Germinal center (tissue), 1 donor: Measurements from ENCODE around the gene IFI35.
"Not testable (repeated sequence)": the region's sequence is repeated elsewhere in the genome, so short reads cannot be mapped to it uniquely, and the experiment has no call there.

ENCODE experiments used
- DNase-seq: peaks from one replicate; pipeline ENCODE4 v3.0.0; 2012; ENCODE audit warnings: mixed read lengths, low spot score

IFI35 gene

GRCh38 chr17:43024407-43025289 is 18.1 kb downstream of the IFI35 start, which contains the start of gene RND2:
Gene RND2 (plus strand): TSS chr17:43025231. CDS start chr17:43025348, 117 bp downstream.
- peak; percentile 86 for DNase-seq

DNA sequence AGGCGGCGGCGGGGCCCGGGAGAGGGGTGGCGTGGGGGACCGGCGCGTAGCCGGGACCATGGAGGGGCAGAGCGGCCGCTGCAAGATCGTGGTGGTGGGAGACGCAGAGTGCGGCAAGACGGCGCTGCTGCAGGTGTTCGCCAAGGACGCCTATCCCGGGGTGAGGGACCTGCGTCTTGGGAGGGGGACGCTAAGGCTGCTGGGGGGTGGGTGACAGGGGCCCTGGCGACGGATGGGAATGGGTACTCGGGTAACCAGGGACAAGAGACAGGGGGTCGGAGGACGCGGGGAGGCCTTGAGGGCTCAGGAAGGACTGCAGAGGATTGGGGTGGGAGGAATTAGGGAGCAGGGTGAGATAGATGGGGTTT is 18.7 kb downstream of the IFI35 start:
- DNase-seq = no peak

GRCh38 chr17:43025766-43026537 is 19.4 kb downstream of the IFI35 start:
- DNase-seq = no peak

- peak; percentile 19 for DNase-seq
These were observed 20.0 kb downstream of the IFI35 start for GRCh38 chr17:43026595-43026994.

- DNase-seq = no peak
These were observed 20.8 kb downstream of the IFI35 start for GRCh38 chr17:43027091-43028032.

DNA sequence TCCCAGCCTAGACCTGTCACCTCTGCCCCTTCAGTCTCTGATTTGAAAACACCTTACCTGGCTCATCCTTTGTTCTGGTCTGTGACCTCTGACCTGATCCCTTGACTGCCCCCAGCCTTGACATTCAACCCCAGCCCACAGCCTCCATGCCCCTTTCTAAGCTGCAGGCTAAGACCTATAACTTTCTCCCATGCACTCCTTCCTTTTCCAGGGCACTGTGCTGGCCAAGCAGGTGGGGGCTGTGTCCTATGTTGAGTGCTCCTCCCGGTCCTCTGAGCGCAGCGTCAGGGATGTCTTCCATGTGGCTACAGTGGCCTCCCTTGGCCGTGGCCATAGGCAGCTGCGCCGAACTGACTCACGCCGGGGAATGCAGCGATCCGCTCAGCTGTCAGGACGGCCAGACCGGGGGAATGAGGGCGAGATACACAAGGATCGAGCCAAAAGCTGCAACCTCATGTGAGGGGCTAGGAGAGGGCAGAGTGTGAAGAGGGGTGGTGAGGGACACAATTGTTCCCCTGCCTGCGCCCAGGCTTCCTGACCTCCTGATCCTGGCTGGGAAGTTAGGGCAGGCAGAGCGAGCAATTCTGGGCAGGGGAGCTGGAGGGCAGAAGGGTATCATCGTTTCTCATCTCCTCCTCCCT is 21.8 kb downstream of the IFI35 start:
- no peak for DNase-seq

DNA sequence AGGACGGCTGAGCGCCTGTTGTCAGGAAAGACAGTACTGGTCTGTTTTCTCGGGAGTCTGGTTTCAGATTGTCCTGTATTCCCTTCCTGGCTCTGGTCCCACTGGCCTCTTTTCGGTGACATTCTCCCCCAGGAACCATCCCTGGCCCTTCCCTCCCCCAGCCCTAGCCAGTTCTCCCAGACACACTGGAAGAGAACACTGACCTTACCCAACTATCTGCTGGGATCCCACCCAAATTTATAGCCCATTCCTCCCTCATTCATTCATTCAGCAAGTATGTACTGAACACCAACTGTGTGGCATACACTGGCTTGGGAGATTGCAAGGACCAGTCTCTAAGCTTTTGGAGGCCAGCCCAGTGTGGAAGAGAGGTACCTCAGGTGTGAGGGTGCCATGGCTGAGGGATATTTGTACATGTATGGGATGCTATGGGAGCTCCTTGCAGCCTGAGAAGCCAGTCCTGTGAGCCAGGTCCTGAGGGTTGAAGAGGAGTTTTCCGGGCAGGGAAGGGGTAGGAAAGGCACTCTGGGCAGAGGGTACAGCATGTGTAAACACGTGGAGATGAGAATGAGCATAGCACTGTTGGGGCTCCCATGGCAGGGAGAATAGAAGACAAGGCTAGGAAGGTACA is 23.7 kb downstream of the IFI35 start:
- no peak for DNase-seq

- DNase-seq = no peak
These were observed 25.1 kb downstream of the IFI35 start for GRCh38 chr17:43031666-43032065.

- no peak for DNase-seq
These were observed 27.6 kb downstream of the IFI35 start for GRCh38 chr17:43033948-43034881.

GRCh38 chr17:43034894-43035293 is 28.3 kb downstream of the IFI35 start:
- no peak for DNase-seq

GRCh38 chr17:43039646-43040045 is 33.1 kb downstream of the IFI35 start:
- no peak for DNase-seq

DNA sequence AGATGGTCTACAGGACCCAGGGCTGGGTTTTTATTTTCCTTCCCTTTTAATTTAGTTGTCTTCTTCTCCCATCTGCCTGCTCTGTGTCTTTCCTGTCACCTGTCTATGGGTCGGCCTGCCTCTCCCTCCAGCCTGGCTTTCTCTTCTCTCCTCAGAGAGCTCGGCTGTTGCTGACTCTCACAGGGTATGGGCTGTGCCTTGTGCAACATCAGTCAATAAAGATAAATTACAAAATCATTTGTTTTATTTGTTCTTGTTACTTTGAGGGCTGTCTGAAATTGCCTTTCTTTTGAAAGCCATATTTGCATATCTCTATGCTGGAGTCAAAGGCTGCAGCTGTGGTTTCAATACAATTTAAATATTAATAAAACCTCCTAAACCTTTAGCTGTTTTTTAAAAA is 34.1 kb downstream of the IFI35 start:
- no peak for DNase-seq

DNA sequence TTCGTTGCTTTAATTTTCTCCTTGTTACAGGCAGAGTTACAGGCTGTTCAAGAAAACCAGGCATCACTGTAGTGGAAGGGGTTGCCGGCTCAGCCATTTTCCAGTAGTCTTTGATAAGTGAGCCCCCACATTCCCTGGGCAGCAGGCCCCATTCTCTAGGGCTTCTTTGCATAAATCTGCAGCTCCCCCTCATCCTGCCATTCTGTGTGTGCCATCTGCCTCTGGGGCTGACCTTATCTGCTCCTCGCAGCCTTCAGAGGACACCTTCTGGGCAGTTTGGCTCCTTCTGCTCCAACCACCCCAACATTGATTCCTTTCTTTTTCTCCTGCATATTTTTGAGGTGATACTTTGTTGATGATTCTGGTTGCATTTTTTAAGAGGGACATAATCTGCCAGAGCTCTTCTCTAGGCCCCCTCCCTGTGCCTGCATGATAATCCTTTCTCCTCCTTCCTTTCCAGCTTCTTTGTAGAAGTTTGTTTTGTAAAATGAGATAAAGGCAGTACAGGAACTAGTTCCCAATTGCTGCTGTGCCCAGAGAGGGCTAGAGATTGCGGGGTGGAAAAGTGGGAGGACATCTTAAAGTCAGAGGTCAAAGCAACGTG is 35.5 kb downstream of the IFI35 start:
- DNase-seq = no peak

- DNase-seq = no peak
These were observed 36.7 kb downstream of the IFI35 start for GRCh38 chr17:43043307-43043706.

GRCh38 chr17:43044024-43044423 is 37.4 kb downstream of the IFI35 start:
- no peak for DNase-seq

- no peak for DNase-seq
These were observed 45.4 kb downstream of the IFI35 start for GRCh38 chr17:43051969-43052368.

DNA sequence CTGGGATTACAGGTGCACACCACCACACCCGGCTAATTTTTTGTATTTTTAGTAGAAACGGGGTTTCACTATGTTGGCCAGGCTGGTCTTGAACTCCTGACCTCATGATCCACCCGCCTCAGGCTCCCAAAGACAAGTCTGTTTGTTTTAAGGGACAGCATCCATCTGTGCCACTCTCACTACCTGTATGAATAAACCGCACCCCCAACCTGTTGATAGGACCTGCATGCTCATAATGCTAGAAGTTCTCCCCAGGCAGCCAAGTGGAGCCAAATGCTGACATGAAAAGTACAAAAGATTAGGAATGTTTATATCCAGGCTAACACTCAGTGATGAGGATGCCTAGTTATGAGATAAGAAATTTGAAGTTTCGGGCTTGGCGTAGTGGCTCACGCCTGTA is 46.4 kb downstream of the IFI35 start:
- not testable (repeated sequence) for DNase-seq

- no peak for DNase-seq
These were observed 49.5 kb downstream of the IFI35 start for GRCh38 chr17:43056051-43056450.

DNA sequence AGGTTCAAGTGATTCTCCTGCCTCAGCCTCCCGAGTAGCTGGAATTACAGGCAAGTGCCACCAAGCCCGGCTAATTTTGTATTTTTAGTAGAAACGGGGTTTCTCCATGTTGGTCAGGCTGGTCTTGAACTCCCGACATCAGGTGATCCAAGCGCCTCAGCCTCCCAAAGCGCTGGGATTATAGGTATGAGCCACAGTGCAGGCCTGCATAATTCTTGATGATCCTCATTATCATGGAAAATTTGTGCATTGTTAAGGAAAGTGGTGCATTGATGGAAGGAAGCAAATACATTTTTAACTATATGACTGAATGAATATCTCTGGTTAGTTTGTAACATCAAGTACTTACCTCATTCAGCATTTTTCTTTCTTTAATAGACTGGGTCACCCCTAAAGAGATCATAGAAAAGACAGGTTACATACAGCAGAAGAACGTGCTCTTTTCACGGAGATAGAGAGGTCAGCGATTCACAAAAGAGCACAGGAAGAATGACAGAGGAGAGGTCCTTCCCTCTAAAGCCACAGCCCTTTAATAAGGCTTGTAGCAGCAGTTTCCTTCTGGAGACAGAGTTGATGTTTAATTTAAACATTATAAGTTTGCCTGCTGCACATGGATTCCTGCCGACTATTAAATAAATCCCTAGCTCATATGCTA is 56.5 kb downstream of the IFI35 start:
- DNase-seq = no peak
